ENCODE data around the gene SNX27. TPM values are rescaled to one million over a fixed set of nuclear protein-coding genes. Genes with fewer than 3 reads are reported as not detected.
A peak's percentile ranks its signal among the peaks of the same experiment; 100 is the strongest.

SNX27 gene
- total RNA-seq, 1 donor from 2014 or later: 62.1 TPM

DNA sequence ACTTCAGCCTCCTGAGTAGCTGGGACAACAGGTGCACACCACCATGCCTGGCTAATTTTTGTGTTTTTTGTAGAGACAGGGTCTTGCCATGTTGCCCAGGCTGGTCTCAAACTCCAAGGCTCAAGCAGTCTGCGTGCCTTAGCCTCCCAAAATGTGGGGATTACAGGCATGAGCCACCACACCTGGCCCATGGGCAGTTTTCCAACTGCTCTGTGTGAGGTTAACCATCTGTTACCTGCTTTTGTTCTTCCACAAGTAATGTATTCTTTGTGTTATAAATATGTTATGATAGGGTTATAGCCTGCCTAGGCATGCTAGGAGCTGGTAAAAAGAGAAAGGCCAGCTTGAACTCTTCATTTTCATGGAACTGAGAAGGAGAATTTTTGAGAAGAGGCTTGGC lies 41.0 kb upstream of the SNX27 start:
- H3K4me1 ChIP-seq: no peaks in the 10 kb centered on the region
- intact Hi-C loops (cut with DNase I): no loop called here
- peaks cover 45% of the 10 kb centered on the region for H3K36me3 ChIP-seq
- H3K9me3 ChIP-seq: no peaks in the 10 kb centered on the region
- ATAC-seq: no peak
- TF ChIP-seq, protein P1, sequence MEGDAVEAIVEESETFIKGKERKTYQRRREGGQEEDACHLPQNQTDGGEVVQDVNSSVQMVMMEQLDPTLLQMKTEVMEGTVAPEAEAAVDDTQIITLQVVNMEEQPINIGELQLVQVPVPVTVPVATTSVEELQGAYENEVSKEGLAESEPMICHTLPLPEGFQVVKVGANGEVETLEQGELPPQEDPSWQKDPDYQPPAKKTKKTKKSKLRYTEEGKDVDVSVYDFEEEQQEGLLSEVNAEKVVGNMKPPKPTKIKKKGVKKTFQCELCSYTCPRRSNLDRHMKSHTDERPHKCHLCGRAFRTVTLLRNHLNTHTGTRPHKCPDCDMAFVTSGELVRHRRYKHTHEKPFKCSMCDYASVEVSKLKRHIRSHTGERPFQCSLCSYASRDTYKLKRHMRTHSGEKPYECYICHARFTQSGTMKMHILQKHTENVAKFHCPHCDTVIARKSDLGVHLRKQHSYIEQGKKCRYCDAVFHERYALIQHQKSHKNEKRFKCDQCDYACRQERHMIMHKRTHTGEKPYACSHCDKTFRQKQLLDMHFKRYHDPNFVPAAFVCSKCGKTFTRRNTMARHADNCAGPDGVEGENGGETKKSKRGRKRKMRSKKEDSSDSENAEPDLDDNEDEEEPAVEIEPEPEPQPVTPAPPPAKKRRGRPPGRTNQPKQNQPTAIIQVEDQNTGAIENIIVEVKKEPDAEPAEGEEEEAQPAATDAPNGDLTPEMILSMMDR (IDR thresholded peaks at IDR 0.05): no peak
- DNase-seq: no peak
- H3K27me3 ChIP-seq: no peaks in the 10 kb centered on the region
- no peak overlapping the region for H3K27ac ChIP-seq
- H3K4me3 ChIP-seq: no peak overlapping the region

DNA sequence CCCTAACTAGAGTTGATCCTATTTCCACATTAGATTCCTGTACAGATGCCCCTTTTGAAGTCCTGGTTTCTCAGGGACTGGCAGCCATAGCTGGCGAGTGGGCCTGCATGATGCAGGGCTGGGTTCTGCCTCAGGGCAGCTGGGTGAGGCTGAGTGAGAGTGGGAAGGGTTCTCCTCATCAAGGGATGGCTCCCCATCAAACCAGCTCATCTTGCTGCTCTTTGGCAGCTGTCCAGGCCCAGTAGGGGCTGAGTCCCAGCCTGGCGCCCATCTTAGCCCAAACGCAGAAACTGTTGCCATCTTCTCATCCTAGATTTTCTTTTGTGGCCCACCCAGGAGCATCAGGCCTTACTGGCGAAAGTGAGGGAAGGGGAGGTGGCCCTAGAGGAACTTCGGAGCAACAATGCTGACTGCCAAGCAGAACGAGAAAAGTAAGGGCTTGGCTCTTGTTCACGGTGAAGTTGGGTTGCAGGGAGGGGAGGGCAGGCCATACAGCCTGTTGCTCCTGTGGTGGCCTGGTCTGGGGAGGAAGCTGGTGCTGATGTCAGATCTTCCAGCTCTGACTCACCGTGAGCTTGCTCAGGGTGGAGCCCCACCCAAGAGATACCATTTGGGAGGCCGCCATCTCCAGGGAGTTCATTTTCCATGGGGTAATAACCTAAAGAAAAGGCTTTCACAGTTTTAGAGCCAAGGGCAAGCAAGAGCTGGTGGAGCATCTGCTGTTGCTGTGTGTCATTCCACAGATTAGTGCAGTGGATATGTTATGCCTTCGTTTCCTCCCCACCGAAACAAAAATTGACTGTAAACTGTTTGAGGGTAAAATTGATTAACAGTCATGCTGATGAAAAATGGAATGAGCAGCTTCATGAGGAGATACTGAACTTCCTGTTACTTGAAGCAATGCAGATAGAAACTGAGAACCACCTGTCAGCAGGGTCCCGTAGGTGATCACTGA lies 37.0 kb upstream of the SNX27 start:
- Histone ChIP-seq H3K27me3 (no peaks in the 10 kb centered on the region), H3K9me3 (no peaks in the 10 kb centered on the region), H3K27ac (no peak overlapping the region), H3K4me3 (no peak overlapping the region), H3K4me1 (no peaks in the 10 kb centered on the region), H3K36me3 (peaks cover 42% of the 10 kb centered on the region)
- ATAC-seq: peak; percentile 37
- DNase-seq: no peak
- intact Hi-C loops (cut with DNase I): no loop called here
- TF ChIP-seq, protein P1 (IDR thresholded peaks at IDR 0.05): no peak

DNA sequence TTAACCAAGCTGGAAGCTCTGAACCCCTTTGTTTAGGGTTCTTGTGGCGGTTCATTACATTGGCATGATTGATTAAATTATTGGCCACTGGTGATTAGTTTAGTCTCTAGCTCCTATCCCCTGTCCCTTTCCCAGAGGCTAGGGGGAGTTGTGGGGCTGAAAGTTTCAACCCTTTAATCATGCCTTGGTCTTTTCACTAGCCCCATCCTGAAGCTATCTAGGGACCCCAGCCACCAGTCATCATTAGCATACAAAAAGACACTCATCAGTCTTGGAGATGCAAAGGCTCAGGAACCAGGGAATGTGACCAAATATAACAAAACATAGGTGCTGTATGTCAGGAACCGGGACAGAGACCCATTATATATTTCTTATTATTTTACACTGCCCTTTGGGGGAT lies 34.7 kb upstream of the SNX27 start:
- Histone ChIP-seq H3K27me3 (no peaks in the 10 kb centered on the region), H3K27ac (no peak overlapping the region), H3K9me3 (no peaks in the 10 kb centered on the region), H3K36me3 (peaks cover 48% of the 10 kb centered on the region), H3K4me1 (no peaks in the 10 kb centered on the region), H3K4me3 (no peak overlapping the region)
- intact Hi-C loops (cut with DNase I): no loop called here
- TF ChIP-seq, protein P1 (IDR thresholded peaks at IDR 0.05): no peak
- DNase-seq (no peak), ATAC-seq (no peak)

DNA sequence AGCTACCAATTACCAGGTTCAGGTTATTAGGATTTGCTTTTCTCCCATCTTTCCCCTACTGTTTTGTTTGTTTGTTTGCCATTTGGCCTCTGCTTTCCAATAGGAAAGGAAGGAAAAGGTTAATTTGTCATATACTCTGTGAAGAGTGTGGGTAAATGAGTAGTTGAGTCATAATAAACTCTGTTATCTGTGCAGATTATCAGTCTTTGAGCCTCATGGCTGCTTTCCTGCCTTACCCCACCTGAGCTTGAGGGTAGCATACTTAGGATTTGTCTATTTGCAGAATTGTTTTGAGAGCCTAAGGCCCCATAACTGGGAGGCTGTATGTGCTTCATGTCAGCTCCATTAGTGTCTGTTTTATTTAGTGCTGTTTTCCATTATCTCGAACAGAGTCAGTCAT lies 32.9 kb upstream of the SNX27 start:
- Histone ChIP-seq H3K27me3 (no peaks in the 10 kb centered on the region), H3K36me3 (peaks cover 48% of the 10 kb centered on the region), H3K4me1 (no peaks in the 10 kb centered on the region), H3K4me3 (no peak overlapping the region), H3K9me3 (no peaks in the 10 kb centered on the region), H3K27ac (no peak overlapping the region)
- ATAC-seq: no peak
- TF ChIP-seq, protein P1 (IDR thresholded peaks at IDR 0.05): no peak
- intact Hi-C loops (cut with DNase I): no loop called here
- DNase-seq: no peak

DNA sequence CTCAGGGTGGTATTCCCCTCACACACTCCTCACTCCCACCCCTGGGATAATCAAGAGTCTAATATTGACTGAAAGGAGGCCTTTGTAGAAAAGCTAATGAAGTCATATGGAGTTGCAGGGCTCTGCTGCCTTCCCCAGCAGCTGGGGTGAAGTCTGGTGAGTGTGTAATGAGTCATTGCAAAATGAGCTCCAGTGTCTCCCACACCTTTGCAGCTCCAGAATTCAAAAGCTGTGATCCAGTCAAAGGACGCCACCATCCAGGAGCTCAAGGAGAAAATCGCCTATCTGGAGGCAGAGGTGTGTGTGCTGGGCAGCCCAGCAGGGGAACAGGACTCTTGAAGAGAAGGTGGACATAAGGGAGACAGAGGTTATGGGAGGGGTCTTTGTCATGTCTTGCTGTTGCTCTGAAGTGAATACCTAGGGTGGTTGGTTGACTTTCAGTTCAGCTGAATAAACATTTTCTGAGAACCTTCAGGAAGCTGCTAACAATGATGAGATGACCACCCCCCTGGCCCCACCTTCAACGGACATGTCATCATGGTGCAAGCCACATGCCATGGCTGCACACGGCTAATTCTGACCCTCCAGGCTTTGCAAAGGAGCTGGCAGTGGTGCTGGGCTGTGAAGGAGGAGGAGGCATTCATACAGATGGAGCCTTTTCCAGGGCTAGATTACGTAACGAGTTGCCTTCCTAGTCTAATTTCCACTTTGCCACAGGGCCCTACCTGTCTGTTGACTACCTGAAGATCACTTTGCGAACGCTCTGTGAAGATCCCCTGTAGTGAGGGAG lies 32.2 kb upstream of the SNX27 start:
- Histone ChIP-seq H3K36me3 (peaks cover 41% of the 10 kb centered on the region), H3K4me1 (no peaks in the 10 kb centered on the region), H3K27ac (no peak overlapping the region), H3K9me3 (no peaks in the 10 kb centered on the region), H3K27me3 (no peaks in the 10 kb centered on the region), H3K4me3 (no peak overlapping the region)
- ATAC-seq (no peak), DNase-seq (no peak)
- intact Hi-C loops (cut with DNase I): no loop called here
- TF ChIP-seq, protein P1 (IDR thresholded peaks at IDR 0.05): no peak
